Thoracic aorta (tissue), 2 donors: ENCODE results near the gene MAML2. TPM values are rescaled to one million over a fixed set of nuclear protein-coding genes. Genes with fewer than 3 reads are reported as not detected.
A peak's percentile ranks its signal among the peaks of the same experiment; 100 is the strongest.

Source experiments
- ATAC-seq: fragments of 150-250 bp; one replicate; pipeline ENCODE4 v1.8.0; 2017; ENCODE audit warnings: low read depth; ENCODE audit not compliant: insufficient number of reproducible peaks, low FRiP score
- DNase-seq: peaks from one replicate; pipeline ENCODE4 v3.0.0-alpha.2; 2020; ENCODE audit warnings: low spot score
- H3K27ac ChIP-seq, 2 donors: fragments of 200-600 bp; sonication (generic); 1 replicate in 1 of 2; 2 replicates in 1 of 2; pipeline ENCODE4 v1.5.1; 2016; ENCODE audit warnings: mild to moderate bottlenecking in 2 of 2, moderate library complexity in 2 of 2
- H3K27me3 ChIP-seq: fragments of 200-600 bp; sonication (generic); replicated peaks from 2 replicates; pipeline ENCODE4 v1.6.0; 2016; ENCODE audit warnings: mild to moderate bottlenecking; ENCODE audit not compliant: insufficient read depth
- H3K36me3 ChIP-seq: fragments of 200-600 bp; sonication (generic); one replicate; pipeline ENCODE4 v1.5.1; 2016
- H3K4me1 ChIP-seq, 2 donors: fragments of 200-600 bp; sonication (generic); 1 replicate in 1 of 2; 2 replicates in 1 of 2; pipeline versions ENCODE4 v1.5.1 to v1.6.0; 2016; ENCODE audit warnings: low read depth in 2 of 2, mild to moderate bottlenecking in 1 of 2; ENCODE audit not compliant: control insufficient read depth in 1 of 2
- H3K4me3 ChIP-seq: fragments of 200-600 bp; sonication (generic); 2 replicates; pipeline ENCODE4 v1.5.1; 2016; ENCODE audit warnings: mild to moderate bottlenecking
- H3K9me3 ChIP-seq: fragments of 200-600 bp; sonication (generic); 2 replicates; pipeline ENCODE4 v1.5.1; 2016
- CTCF ChIP-seq: fragments of 200-600 bp; sonication (generic); IDR thresholded peaks from one replicate; pipeline ENCODE4 v1.5.1; 2019; ENCODE audit warnings: antibody characterized with exemption
- total RNA-seq, 2 donors: library from RNA; depleted of rRNA; stranded (reverse); fragments of >200 nt; gene quantifications; one replicate each; pipeline versions ENCODE4 v1.1.0 to v1.2.3, GENCODE V29; 2016

The MAML2 gene
- total RNA-seq, 2 donors from 2014 or later, result 23.4 to 29.6 TPM

- Histone ChIP-seq H3K4me3 (peak overlapping the region; percentile 19), H3K27ac (peak overlapping the region; percentile 42 to 51), H3K27me3 (no peaks in the 10 kb centered on the region), H3K9me3 (no peaks in the 10 kb centered on the region), H3K36me3 (no peaks in the 10 kb centered on the region), H3K4me1 (peaks cover 6 to 15% of the 10 kb centered on the region in 2 donors)
- DNase-seq (no peak), ATAC-seq (peak; percentile 72)
- TF ChIP-seq CTCF, result peak; percentile 47
Measured at GRCh38 chr11:96012086-96012824, 330.7 kb downstream of the MAML2 start.

- DNase-seq, result no peak
- ATAC-seq, result no peak
- Histone ChIP-seq H3K27ac (no peak overlapping the region), H3K4me1 (peaks cover 6 to 15% of the 10 kb centered on the region in 2 donors), H3K9me3 (no peaks in the 10 kb centered on the region), H3K4me3 (no peak overlapping the region), H3K36me3 (no peaks in the 10 kb centered on the region), H3K27me3 (no peaks in the 10 kb centered on the region)
- no peak for TF ChIP-seq CTCF
Measured at GRCh38 chr11:96010683-96011082, 332.3 kb downstream of the MAML2 start.

GRCh38 chr11:96008161-96008720 is 334.8 kb downstream of the MAML2 start:
- Histone ChIP-seq H3K4me3 (no peak overlapping the region), H3K36me3 (no peaks in the 10 kb centered on the region), H3K27me3 (no peaks in the 10 kb centered on the region), H3K27ac (no peak overlapping the region), H3K9me3 (no peaks in the 10 kb centered on the region), H3K4me1 (peaks cover 6 to 15% of the 10 kb centered on the region in 2 donors)
- no peak for DNase-seq
- no peak for TF ChIP-seq CTCF
- ATAC-seq, result no peak

GRCh38 chr11:96006037-96006436 is 337.0 kb downstream of the MAML2 start:
- ATAC-seq, result no peak
- no peaks in the 10 kb centered on the region for H3K9me3 ChIP-seq
- TF ChIP-seq CTCF, result no peak
- H3K27me3 ChIP-seq, result no peaks in the 10 kb centered on the region
- H3K27ac ChIP-seq, result no peak overlapping the region
- DNase-seq, result no peak
- H3K4me1 ChIP-seq, result peaks cover 7 to 11% of the 10 kb centered on the region in 2 donors
- H3K36me3 ChIP-seq, result no peaks in the 10 kb centered on the region
- no peak overlapping the region for H3K4me3 ChIP-seq

GRCh38 chr11:96004862-96005261 is 338.1 kb downstream of the MAML2 start:
- H3K4me3 ChIP-seq, result no peak overlapping the region
- no peaks in the 10 kb centered on the region for H3K9me3 ChIP-seq
- H3K27ac ChIP-seq, result no peak overlapping the region
- peaks cover 14 to 22% of the 10 kb centered on the region in 2 donors for H3K4me1 ChIP-seq
- H3K36me3 ChIP-seq, result no peaks in the 10 kb centered on the region
- DNase-seq (no peak), ATAC-seq (no peak)
- no peak for TF ChIP-seq CTCF
- no peaks in the 10 kb centered on the region for H3K27me3 ChIP-seq
